Cerebellar cortex (tissue), 1 donor: ENCODE data around the gene PRDM15.

Experiments
- DNase-seq: peaks from one replicate; pipeline ENCODE4 v3.0.0-alpha.2; 2015; ENCODE audit warnings: low spot score

The PRDM15 gene

DNA sequence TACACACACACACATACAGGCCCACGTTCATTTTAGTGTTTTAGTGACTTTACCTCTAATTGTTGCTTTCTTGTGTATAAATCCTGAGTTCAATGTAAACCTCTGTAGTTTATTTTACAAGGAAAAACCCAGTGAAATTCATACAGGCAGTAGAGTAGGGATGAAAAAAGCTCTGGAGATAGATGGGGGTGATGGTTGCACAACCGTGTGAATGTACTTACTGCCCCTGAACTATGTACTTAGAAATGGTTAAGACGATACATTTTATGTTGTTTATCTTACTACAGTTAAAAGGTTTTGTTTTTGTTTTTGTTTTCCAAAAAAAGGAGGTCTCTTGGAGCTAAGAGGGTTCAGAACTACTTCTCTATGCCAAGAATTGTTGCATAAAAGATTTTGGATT, 29.7 kb upstream of the PRDM15 start:
- DNase-seq: no peak

DNA sequence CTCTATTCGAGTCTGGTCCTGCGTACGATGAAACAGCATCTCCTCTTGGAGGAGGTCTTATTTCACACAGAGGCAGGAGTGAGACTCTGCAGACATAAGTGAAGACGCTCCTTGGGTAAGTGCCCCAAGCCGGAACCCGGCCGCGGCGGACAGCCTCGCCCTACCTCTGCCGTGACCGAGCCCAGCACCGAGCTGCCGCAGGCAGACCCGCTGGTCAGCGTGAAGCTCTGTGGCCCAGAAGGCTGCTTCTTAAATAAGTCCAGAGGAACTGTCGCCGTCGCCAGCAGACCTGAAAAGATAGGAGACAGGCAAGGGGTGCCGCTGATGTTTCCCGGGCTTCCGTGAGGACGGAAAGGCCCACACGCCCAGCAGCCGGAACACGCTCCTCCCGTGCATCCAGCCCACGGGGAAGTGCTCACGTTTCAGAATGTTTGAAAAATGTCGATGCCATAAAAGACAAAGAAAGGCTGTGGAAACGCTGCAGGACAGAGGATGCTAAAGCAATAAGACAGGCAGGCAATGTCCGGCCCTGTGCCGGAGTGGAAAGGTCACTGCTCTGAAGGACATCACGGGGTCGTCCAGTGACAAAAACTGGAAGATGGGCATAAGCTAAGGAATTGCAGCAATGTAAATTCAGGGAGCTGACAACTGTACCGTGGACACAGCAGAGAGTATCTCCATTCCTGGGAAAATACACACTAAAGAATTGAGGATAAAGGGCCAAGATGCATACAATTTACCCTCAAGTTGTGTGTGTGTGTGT, 28.5 kb upstream of the PRDM15 start:
- no peak for DNase-seq

DNA sequence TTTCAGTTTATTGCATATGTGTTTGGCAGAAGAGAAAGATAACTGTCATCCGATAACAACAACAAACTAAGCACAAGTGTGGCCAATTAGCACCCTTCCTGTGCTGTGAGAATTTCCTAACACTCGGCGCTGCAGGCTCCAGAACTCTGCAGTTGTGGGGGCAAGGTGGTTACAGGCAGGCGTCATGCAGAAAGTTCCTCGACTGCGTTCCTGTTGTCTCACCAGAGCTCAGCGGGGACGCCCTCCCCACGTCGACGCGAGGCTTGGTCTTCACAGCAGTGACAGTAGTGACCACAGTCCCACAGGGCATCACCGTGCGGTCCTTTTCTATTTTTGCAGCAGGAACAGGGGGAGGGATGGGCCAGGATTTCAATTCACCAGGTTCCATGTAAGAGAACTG, 27.6 kb upstream of the PRDM15 start:
- DNase-seq: no peak

DNA sequence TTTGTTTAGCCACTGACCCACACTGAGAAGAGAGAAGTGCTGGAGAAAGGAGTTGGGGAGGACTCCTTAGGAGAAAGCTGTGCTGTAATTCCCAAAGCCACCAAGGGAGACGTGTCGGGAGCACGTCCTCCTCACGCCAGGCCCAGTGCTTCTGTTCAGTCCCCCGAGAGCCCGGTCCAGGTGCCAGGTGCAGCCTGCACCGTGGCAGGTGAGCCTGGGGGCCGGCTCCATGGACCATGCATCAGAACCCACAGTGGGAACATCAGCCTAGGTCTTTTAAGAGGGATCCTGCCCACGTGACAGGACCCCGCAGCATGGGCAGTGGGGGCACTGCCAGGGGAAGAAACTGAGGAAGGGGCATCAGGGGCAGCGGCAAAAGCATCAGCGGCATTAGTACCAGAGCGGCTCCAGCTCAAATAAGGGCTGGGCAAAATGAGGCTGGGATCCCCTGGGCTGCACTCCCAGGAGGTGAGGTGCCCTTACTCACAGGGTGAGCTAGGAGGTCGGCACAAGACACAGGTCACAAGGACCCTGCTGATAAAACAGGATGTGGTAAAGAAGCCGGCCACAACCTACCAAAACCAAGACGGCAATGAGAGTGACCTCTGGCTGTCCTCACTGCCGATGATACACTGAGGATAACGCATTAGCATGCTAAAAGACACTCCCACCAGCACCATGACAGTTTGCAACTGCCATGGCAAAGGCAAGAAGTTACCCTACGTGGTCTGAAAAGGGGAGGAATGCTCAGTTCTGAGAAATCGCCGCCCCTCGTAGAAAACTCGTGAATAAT, 24.6 kb upstream of the PRDM15 start:
- no peak for DNase-seq

DNA sequence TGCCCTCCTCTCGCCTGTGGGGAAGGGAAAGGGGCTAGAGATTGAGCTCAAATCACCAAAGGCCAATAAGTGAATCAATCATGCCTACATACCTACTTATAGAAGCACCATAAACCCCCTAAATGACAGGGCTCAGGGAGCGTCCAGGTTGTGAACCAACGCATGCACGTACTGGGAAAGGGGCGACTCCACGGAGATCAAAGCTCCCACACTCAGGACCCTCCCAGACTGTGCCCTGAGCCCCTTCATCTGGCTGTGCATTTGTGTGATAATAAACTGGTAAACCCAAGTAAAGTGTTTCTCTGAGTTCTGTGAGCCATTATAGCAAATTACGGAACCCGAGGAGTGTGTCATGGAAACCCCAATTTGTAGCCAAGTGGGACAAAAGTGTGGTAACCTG, 23.8 kb upstream of the PRDM15 start:
- DNase-seq: no peak

DNA sequence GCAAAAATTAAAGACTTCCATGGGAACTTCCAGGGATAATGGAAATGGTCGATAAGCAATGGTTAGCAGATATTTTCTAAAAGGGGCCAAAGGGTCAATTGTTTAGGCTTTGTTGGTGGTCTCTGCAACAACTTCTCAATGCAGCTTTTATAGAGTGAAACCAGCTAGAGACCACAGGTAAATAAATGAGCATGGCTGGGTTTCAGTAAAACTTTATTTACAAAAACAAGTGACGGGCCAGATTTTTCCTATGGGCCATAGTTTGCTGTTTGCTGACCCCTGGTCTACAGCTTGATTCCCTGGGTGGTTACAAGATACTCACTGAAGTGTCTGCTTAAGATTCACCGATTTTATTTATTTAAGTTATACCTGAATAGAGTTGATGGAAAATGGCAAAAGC, 22.6 kb upstream of the PRDM15 start:
- DNase-seq: no peak

DNA sequence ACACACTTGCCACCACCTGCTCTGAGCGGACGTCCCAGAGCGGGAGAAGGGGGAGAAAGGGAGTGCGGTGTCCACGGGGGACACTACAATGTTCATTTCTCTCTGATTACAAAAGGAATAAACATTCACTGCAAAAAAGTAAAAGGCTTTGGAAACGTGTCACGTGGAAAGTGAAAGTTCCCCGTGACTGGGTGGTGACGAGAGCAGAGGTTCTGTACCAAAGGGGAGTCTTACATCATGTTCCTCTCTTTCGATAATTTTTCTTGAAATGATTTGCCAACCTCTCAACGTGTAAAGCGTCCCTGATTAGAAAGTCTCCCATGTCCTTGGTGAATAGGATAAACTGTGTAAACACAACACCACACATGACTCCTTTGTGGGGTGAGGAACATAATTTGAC, 22.0 kb upstream of the PRDM15 start:
- DNase-seq: no peak

DNA sequence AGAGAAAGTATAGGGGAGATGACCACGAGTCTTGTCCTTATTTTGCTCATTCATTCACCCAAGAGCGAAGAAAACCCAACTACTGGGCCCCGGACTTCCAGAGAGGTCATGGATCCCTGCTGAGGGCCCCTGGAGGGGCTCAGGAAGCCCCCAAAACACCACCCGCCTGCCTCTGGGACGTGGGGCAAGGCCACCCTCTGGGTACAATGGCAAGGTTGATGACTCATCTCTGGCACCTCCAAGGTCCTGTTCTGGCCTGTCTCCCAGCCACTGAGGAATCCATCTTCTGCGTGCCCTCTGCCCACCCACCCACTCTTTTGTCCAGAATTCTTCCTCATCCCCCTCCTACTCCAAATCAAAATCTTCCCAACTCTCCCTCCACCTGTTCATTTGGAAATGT, 21.3 kb upstream of the PRDM15 start:
- no peak for DNase-seq

DNA sequence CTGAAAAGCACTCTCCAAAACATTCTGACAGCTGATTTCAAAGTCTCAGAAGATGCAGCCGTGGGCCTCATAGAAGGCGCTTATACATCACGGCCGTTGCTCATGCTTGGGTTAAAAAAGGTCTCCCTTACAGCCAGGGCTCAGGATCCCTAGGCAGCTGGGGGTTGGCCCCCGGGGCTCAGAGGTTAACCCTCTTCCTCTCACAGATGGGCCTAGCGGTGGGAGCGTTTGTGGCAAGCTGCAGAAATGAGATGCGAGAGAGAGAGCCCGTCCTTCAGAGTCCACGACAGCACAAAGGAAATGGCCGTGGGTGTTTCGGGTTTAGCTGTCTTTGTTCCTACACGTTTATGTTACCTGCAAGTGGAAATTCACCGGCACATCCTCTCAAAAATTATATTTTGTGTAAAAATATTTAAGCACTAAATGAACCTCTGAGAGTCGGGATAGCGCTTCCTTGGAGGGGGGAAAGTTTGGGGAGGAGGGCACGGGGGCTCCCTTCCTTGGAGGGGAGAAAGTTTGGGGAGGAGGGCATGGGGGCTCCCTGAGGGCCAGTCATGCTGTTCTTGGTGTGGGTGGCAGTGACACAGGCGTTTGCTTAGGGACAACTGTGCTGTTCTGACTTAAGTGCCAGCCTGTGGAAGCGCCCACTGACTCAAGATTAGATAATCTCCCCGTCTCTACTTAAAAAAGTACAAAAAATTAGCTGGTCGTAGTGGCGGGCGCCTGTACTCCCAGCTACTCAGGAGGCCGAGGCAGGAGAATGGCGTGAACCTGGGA, 20.5 kb upstream of the PRDM15 start:
- DNase-seq: no peak

DNA sequence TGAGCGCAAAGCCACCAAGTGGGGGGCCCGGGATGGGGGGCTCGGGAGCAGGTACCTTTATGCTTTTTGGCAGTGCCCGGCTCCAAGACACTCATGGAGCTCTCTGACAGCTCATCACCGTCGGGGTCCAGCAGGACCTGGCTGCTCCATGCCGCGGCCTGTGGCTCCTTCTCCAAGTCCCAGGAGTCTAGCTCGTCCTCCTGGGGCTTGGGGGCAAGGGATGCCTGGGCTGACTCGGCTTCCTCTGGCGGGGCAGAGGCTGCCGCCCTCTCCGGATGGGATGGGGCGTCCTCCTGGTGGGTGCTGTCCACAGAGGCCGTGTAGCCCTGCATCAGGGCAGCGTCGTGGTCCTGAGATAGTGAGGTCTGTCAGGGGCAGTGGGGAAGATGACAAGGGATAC, 19.9 kb upstream of the PRDM15 start:
- DNase-seq: no peak

DNA sequence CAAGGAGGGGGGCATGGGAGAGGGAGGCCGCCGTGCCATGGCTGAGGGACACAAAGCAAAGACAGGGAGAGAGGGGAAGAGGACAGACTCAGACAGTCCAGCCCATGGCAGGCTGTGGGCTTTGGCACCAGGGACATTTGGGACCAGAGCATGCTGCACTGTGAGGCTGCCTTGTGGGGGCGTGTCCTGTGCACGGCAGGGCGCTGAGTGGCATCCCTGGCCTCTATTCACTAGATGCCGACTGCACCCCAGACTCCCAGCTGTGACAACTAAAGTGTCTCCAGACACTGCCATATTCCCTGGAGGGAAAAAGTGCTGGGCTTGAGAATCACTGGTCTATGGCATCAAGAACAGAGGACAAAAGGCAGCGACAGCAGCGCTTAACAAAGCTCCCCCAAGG, 18.6 kb upstream of the PRDM15 start:
- no peak for DNase-seq

DNA sequence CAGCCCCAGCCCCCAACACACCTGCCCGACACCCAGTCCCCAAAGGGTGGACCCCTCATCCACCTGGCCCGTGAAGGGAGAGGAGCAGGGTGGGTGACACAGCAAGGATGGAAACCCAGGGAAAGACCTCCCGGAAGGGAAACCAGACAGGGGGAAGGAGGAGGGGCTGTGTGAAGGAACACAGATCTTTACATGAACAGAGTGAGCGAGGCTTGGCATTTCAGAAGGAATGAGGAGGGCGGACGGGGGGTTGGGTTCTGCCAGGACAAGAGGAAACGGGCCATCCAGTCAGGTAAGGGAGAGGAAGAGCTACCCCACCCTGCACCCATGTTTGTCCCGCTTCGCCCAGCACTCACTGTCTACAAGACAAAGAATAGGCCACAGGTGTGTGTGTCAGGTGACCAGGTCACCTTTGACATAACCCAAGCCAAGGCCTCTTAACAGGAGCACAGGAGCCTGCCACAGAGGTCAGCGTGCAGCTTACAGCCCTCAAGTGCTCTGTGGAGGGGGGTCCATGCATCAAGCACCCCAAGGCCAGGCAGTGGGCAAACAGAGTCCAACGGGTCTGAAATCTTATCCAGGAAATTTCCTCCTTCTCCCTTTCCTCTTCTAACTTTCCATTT, 18.0 kb upstream of the PRDM15 start:
- no peak for DNase-seq

DNA sequence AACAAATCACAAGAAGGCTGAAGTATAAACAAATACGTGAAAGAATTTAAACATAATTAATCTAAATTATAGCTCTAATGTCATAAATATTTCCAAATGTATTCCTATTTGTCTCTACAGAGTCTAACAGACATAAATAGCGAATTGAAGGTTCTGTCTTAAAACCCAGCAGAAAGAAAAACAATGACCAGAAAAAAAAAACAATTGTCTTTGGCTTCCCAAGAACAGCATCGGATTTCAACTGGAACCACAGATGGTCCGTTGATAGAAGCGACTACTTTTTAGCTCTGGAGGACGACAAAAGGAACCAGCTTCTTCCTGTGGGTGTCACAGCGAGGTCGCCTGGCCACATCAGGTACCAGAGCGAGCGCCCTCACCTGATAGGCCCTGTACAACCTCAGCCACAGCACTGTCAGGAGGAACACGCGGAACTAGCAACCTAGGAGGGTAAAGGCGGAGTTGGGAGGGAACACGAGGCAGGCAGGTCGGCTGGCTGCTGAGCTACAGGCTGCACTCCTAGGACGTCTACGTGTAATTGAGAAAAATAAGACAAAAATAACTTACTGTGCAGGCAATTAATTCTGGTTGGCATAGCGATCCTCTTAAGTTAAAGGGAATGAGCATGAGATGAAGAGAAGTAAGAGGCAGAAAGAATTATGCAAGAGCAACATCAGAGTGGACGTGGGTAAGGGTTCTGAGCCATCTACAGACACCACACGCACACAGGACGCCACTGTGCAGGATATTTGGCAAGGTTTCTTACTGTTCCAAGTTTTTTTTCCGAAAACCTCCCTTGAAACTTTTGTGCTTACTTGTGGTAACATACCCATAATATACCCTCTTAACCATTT, 16.7 kb upstream of the PRDM15 start:
- no peak for DNase-seq

DNA sequence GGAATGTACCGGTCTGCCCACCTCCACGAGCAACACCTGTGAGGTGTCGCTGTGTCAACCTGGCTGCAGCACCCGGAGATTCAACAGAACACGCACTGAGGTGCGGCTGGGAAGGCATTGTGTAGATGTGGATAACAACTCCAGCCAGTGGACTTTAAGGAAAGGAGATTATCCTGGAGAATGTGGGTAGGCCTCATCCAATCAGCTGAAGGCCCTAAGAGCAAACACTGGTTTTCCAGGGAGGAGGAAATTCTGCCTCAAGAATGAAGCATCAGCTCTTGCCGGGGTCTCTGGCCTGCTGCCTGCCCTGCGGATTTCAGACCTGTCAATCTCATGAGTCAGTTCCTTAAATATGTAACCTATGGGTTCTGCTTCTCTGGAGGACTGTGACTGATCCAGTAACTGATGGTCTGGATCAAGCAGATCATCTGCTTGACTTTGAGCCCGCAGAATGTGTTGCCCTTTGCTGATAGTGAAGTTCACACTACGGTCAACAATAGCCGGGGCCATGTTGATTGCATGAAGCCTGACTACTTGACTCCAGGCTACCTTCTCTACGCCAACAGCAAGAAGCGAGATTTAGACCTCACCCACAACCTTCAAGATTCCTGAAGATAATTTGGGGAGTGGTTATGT, 15.9 kb upstream of the PRDM15 start:
- no peak for DNase-seq

DNA sequence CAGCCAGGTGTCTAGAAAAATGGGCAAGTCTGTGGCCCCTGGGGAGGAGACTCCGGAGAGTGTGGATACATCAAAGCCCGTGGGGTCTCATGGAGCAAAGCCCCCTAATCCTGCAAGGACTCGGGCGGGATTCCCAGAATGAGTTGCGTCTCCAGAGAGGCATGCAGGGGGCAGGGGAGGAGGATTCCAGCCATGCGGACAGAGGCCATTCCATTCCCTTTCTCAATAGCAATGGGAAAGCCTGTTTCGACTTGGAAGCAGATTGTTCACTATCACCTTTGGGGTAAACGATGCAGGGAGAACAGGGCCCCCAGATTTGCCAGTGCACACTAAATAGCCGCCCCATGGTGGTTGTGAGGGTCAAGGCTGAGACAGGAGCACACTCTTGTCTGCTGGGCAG, 15.4 kb upstream of the PRDM15 start:
- no peak for DNase-seq

DNA sequence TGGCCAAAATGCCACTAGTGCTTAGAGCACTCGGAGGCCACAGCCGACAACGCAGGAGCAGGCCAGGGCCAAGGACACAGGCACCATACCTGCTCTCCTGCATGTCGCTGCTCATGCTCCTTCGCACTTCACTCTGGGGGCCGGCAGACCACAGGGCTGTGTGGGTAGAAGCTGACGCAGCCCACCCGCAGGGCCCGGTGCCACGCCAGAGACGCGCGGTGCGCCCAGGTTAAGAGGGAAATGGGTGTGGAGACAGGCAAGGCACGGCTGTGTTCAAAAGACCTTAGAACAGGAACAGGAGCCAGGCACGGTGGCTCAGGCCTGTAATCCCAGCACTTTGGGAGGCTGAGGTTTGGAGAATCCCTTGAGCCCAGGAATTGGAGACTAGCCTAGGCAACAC, 13.6 kb upstream of the PRDM15 start:
- no peak for DNase-seq

DNA sequence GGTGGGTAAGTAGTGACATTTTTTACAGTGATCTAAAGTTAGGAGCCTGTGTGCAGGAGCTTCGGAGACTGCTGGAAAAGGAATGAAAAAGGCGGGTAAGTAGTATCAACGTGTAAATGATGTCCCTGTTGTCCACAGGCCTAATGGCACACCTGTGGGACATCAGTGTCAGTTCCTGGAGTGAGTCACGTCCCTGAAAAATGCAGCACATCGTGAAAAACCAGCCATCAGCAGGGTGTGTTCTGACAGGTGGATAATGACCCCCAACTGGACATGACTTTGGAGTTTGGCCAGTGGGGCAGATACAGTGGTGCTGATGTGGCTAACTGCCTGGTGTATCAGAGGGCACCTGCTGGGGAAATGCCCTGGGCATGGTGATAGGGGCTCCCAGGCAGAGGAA, 12.0 kb upstream of the PRDM15 start:
- DNase-seq: no peak

DNA sequence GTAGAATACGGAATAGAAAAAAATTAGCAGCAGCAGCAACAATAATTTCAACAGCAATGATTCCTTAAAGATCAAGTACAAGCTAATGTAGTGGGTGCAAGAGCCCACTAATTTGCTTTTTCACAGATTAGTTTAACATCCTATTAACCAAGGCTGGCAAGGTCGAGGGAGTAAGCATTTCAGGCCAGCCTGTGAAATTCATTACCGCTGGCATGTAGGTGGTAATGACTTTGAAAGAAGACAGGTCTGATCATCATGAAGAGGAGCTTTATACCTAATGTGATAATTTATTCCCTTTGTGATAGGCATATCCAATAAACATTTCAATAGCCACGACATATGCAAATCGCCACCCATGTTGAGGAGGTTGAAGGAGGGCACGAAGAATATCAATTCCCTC, 11.2 kb upstream of the PRDM15 start:
- no peak for DNase-seq

DNA sequence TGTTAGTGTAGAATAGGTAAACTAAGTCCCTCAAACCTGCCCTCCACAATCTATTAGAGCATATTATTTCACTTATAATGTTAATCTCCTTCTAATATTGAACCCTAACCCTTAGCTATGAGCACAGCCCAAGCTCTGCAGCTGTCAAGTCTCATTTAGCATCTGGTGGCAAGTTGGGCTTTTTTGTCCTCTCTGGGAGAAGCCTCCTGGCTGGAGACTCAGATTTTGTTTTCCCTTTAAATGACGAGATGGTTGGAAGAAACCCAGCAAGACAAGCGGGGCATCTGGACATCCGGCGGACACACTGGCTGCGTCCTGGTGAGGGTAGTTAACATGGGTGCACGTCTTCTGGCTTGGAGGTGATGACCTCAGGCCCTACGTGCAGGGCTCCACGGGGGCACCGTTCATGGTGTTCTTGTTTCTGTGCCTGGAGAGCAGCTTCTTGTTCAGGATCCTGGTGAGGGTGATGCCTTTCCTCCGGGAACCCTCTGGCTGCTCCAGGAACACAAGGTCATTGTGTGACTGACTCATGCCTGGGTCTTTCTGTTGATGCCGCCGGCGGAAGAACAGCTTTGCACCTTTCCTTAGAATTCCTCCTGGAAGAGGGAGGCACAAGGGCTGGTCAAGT, 9.7 kb upstream of the PRDM15 start:
- DNase-seq: no peak

DNA sequence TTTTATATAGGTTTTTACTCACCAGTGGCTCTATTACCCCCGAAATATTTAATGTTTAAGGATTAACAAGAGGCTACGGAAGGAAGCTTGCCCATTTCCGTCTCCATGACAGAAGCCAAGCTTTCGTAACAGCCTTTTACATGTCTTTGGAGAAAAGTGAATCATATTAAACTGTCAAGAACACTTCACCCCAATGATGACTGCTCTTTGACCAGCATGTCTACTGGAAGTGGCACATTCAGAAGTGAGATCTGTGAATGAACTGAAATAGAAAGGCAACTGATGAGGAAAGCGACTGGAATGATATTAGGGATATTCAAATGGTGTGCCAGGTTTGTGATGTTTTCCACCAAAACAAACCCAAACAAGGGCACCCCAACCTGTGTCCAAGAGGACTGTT, 8.5 kb upstream of the PRDM15 start:
- no peak for DNase-seq

DNA sequence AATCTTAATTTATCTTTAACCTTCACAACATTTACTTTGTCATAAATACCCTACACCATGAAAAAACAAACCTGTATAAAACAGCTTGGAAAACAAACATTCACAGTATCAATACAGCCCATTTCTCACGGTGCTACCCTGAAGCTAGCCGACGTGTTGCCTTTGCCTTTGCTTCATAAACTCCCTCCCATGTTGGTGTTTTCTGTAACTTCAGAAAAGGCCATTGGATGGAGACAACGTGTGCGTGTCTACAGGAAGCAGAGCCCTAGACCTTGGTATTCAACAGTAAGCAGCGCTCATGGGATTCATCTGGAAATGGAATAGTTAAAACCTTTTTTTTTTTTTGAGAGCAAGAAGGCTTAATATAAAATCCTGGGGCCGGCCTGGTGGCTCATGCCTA, 7.2 kb upstream of the PRDM15 start:
- no peak for DNase-seq
